Loucy (cell line): Measurements from ENCODE around the gene IQGAP1.

Experiments
- H2AFZ ChIP-seq: fragments of 200-600 bp; sonication (generic); 2 replicates; pipeline ENCODE4 v1.6.0; 2016; ENCODE audit warnings: antibody characterized with exemption, mild to moderate bottlenecking, low read length, moderate library complexity
- H3F3A ChIP-seq: fragments of 200-600 bp; 2 replicates; pipeline ENCODE4 v1.6.0; 2016; ENCODE audit warnings: antibody characterized with exemption, low read depth, mild to moderate bottlenecking
- H3K27me3 ChIP-seq: fragments of 200-600 bp; sonication (generic); 2 replicates; pipeline ENCODE4 v1.6.1; 2014; ENCODE audit warnings: low read length, mild to moderate bottlenecking; ENCODE audit not compliant: insufficient read depth, poor library complexity, severe bottlenecking
- H3K36me3 ChIP-seq: fragments of 200-600 bp; sonication (generic); 2 replicates; pipeline ENCODE4 v1.6.1; 2016; ENCODE audit warnings: low read length; ENCODE audit not compliant: insufficient read depth
- H3K4me1 ChIP-seq: fragments of 200-600 bp; sonication (generic); 2 replicates; pipeline ENCODE4 v1.5.1; 2014; ENCODE audit warnings: low read length, mild to moderate bottlenecking; ENCODE audit not compliant: insufficient read depth, poor library complexity, severe bottlenecking
- H3K4me2 ChIP-seq: fragments of 200-600 bp; sonication (generic); 2 replicates; pipeline ENCODE4 v1.6.0; 2014; ENCODE audit warnings: antibody characterized with exemption, low read length, low read depth, mild to moderate bottlenecking; ENCODE audit not compliant: poor library complexity, severe bottlenecking
- H3K4me3 ChIP-seq: fragments of 200-600 bp; sonication (generic); 2 replicates; pipeline ENCODE4 v1.5.1; 2014; ENCODE audit warnings: low read length, mild to moderate bottlenecking, mixed read lengths; ENCODE audit not compliant: poor library complexity, severe bottlenecking
- H3K79me2 ChIP-seq: fragments of 200-600 bp; sonication (generic); 2 replicates; pipeline ENCODE4 v1.6.1; 2014; ENCODE audit warnings: low read length; ENCODE audit not compliant: insufficient read depth
- H3K9ac ChIP-seq: fragments of 200-600 bp; sonication (generic); 2 replicates; pipeline ENCODE4 v1.6.0; 2014; ENCODE audit warnings: mild to moderate bottlenecking, low read depth, low read length, moderate library complexity; ENCODE audit not compliant: poor library complexity, severe bottlenecking
- H3K9me2 ChIP-seq: fragments of 200-600 bp; sonication (generic); replicated peaks from 2 replicates; pipeline ENCODE4 v1.6.1; 2016; ENCODE audit warnings: low read depth, low read length, mixed read lengths
- H3K9me3 ChIP-seq: fragments of 200-600 bp; sonication (generic); 2 replicates; pipeline ENCODE4 v1.6.1; 2014; ENCODE audit warnings: mild to moderate bottlenecking, antibody characterized with exemption, low read length, low read depth; ENCODE audit not compliant: insufficient read depth
- H4K20me1 ChIP-seq: fragments of 200-600 bp; sonication (generic); 2 replicates; pipeline ENCODE4 v1.6.0; 2014; ENCODE audit warnings: antibody characterized with exemption, low read length, mild to moderate bottlenecking; ENCODE audit not compliant: insufficient read depth, poor library complexity, severe bottlenecking
- EZH2phosphoT487 ChIP-seq: fragments of 200-600 bp; IDR thresholded peaks from 2 replicates; pipeline ENCODE4 v1.6.1; 2018; ENCODE audit warnings: antibody characterized with exemption, mild to moderate bottlenecking, moderate library complexity, borderline replicate concordance
- TF ChIP-seq, protein P1 (sequence below): fragments of 200-600 bp; sonication (generic); conservative IDR thresholded peaks from 2 replicates; pipeline ENCODE4 v1.5.1; 2014; ENCODE audit warnings: mild to moderate bottlenecking, antibody characterized with exemption, low read length

The IQGAP1 gene

DNA sequence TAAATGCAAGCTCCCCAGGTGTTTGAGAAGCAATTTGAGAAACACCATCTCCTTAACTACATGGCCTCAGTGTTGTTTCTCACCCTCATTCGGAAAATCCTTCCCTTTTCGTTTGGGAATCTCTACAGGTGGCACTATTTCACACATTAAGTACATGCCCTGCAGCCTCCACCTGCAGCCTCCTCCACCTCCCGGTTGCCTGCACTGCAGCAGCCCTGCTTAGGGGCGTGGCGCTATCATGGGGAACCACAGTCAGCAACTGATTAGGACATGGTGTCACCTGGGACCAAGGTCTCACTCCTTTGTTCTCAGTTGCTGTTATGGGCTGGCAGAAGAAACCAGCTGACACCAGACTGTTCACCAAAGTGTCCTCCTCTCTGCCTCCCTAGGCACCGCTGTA is 47.7 kb upstream of the IQGAP1 start:
- TF ChIP-seq, protein P1, sequence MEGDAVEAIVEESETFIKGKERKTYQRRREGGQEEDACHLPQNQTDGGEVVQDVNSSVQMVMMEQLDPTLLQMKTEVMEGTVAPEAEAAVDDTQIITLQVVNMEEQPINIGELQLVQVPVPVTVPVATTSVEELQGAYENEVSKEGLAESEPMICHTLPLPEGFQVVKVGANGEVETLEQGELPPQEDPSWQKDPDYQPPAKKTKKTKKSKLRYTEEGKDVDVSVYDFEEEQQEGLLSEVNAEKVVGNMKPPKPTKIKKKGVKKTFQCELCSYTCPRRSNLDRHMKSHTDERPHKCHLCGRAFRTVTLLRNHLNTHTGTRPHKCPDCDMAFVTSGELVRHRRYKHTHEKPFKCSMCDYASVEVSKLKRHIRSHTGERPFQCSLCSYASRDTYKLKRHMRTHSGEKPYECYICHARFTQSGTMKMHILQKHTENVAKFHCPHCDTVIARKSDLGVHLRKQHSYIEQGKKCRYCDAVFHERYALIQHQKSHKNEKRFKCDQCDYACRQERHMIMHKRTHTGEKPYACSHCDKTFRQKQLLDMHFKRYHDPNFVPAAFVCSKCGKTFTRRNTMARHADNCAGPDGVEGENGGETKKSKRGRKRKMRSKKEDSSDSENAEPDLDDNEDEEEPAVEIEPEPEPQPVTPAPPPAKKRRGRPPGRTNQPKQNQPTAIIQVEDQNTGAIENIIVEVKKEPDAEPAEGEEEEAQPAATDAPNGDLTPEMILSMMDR, result no peak
- TF ChIP-seq EZH2phosphoT487, result no peak
- Histone ChIP-seq H3K9ac (no peak overlapping the region), H3K9me3 (no peaks in the 10 kb centered on the region), H3K9me2 (no peaks in the 10 kb centered on the region), H3F3A (no peaks in the 10 kb centered on the region), H3K4me1 (peaks cover 34% of the 10 kb centered on the region), H2AFZ (no peak overlapping the region), H3K27me3 (no peaks in the 10 kb centered on the region), H3K4me2 (no peak overlapping the region), H3K4me3 (no peak overlapping the region), H3K36me3 (no peaks in the 10 kb centered on the region), H4K20me1 (no peaks in the 10 kb centered on the region), H3K79me2 (no peaks in the 10 kb centered on the region)

DNA sequence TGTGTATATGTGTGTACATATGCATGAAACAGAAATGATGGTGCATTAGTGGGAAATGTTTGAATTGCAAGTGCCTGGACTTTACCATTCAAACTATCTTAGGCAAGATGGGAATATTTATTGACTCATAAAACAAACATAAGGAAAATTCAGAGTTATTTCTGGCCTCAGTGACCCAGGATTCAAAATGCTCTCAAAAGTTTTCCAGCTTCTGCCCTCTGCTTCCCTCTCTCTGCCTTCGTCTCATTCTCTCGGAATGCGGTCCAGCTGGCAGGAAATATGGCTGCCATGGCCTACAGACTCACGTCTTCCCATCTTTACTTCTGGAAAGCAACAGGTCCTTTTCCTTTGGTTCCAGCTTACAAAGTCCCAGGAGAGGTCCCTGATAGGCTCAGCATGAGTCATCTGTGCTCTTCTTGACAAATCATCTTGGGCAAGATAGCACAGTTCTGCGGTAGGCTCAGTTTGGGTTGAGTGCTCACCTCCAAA is 44.7 kb upstream of the IQGAP1 start:
- no peak for TF ChIP-seq EZH2phosphoT487
- TF ChIP-seq, protein P1, result no peak

DNA sequence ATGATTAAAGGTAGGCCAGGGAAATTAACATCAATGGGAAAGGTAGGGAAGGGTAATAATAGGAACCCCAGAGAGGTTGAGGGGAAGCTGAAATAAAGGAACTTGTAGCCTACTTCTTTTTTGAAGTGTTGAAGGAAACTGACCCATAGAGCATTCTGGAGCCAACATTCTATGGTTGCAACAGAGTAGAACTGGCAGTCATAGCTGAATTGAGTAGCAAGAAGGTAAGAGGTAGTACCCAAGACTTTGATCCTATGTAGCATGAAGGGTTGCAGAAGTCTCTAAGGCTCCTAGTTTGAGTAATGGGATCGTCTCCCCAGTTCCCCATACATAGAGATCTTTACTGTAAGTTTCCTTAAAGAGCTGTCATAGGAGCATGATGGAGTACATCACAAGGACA is 43.4 kb upstream of the IQGAP1 start:
- no peaks in the 10 kb centered on the region for H3F3A ChIP-seq
- H4K20me1 ChIP-seq, result no peaks in the 10 kb centered on the region
- H3K9me3 ChIP-seq, result no peaks in the 10 kb centered on the region
- H3K4me2 ChIP-seq, result no peak overlapping the region
- no peak overlapping the region for H3K9ac ChIP-seq
- no peaks in the 10 kb centered on the region for H3K36me3 ChIP-seq
- H2AFZ ChIP-seq, result no peak overlapping the region; the same call in 1 of the 2 replicates
- no peak for TF ChIP-seq EZH2phosphoT487
- TF ChIP-seq, protein P1, result no peak
- no peaks in the 10 kb centered on the region for H3K9me2 ChIP-seq
- no peaks in the 10 kb centered on the region for H3K79me2 ChIP-seq
- peaks cover 21% of the 10 kb centered on the region for H3K4me1 ChIP-seq
- H3K4me3 ChIP-seq, result no peak overlapping the region
- no peaks in the 10 kb centered on the region for H3K27me3 ChIP-seq

More for the DNA sequence above, 44.7 kb upstream of the IQGAP1 start:
- no peak overlapping the region for H3K9ac ChIP-seq
- peak overlapping the region; percentile 67 for H3K4me2 ChIP-seq
- H3K27me3 ChIP-seq, result no peaks in the 10 kb centered on the region
- H3F3A ChIP-seq, result no peaks in the 10 kb centered on the region
- H4K20me1 ChIP-seq, result no peaks in the 10 kb centered on the region
- H3K79me2 ChIP-seq, result no peaks in the 10 kb centered on the region
- H3K4me1 ChIP-seq, result peaks cover 21% of the 10 kb centered on the region
- H3K4me3 ChIP-seq, result no peak overlapping the region
- H3K9me3 ChIP-seq, result no peaks in the 10 kb centered on the region
- H2AFZ ChIP-seq, result no peak overlapping the region
- H3K9me2 ChIP-seq, result no peaks in the 10 kb centered on the region
- no peaks in the 10 kb centered on the region for H3K36me3 ChIP-seq
